ENCODE data around the gene MICAL3.
"Not testable (repeated sequence)": the region's sequence is repeated elsewhere in the genome, so short reads cannot be mapped to it uniquely, and the experiment has no call there.

Gene MICAL3

DNA sequence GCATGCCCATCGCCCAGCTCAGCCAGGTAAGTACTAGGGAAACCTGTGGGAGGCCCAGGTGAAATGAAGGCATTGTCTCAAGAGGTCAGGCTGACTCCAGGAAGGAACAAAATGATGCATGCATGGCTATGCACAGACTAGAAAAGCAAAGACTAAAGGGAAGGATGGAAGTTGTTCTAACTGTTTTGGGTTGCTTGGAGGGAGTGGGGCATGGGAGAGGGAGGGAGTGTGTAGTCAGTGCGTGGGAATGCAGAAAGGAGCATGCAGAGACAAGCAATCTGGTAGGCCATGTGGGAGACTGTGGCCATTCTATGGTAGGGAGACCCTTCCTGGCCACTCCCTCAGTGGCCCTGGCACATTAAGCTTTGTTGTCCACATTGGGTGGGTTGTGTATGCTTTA, 2.9 kb downstream of the MICAL3 start:
- H3K9me2 ChIP-seq (ENCODE audit: low read depth, low read length), result no peaks in the 10 kb centered on the region
- H3K27ac ChIP-seq (ENCODE audit: low read depth, low read length, poor library complexity, severe bottlenecking), result no peak overlapping the region
- no peak overlapping the region for H2AFZ ChIP-seq (ENCODE audit: low read length)
- H3F3A ChIP-seq (ENCODE audit: insufficient read depth, low read length), result no peaks in the 10 kb centered on the region
- no peak for TF ChIP-seq EZH2 (IDR thresholded peaks at IDR 0.05; ENCODE audit: borderline replicate concordance, low read length)
- TF ChIP-seq, protein P1, sequence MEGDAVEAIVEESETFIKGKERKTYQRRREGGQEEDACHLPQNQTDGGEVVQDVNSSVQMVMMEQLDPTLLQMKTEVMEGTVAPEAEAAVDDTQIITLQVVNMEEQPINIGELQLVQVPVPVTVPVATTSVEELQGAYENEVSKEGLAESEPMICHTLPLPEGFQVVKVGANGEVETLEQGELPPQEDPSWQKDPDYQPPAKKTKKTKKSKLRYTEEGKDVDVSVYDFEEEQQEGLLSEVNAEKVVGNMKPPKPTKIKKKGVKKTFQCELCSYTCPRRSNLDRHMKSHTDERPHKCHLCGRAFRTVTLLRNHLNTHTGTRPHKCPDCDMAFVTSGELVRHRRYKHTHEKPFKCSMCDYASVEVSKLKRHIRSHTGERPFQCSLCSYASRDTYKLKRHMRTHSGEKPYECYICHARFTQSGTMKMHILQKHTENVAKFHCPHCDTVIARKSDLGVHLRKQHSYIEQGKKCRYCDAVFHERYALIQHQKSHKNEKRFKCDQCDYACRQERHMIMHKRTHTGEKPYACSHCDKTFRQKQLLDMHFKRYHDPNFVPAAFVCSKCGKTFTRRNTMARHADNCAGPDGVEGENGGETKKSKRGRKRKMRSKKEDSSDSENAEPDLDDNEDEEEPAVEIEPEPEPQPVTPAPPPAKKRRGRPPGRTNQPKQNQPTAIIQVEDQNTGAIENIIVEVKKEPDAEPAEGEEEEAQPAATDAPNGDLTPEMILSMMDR (IDR thresholded peaks at IDR 0.05; ENCODE audit: low read length), result no peak
- H3K79me2 ChIP-seq (ENCODE audit: insufficient read depth, low read length), result no peaks in the 10 kb centered on the region
- H3K36me3 ChIP-seq (ENCODE audit: insufficient read depth, low read length), result no peaks in the 10 kb centered on the region
- H3K4me3 ChIP-seq (ENCODE audit: low read depth, low read length, poor library complexity, severe bottlenecking), result no peak overlapping the region
- no peaks in the 10 kb centered on the region for H4K20me1 ChIP-seq (ENCODE audit: insufficient read depth, low read length)
- H3K27me3 ChIP-seq (ENCODE audit: insufficient read depth, low read length), result no peaks in the 10 kb centered on the region
- no peaks in the 10 kb centered on the region for H3K9me3 ChIP-seq (ENCODE audit: low read length)
- no peak overlapping the region for H3K9ac ChIP-seq (ENCODE audit: low read length)
- H3K4me2 ChIP-seq (ENCODE audit: low read length), result no peak overlapping the region
- peaks cover 11% of the 10 kb centered on the region for H3K4me1 ChIP-seq (ENCODE audit: insufficient read depth, low read length, severe bottlenecking)

DNA sequence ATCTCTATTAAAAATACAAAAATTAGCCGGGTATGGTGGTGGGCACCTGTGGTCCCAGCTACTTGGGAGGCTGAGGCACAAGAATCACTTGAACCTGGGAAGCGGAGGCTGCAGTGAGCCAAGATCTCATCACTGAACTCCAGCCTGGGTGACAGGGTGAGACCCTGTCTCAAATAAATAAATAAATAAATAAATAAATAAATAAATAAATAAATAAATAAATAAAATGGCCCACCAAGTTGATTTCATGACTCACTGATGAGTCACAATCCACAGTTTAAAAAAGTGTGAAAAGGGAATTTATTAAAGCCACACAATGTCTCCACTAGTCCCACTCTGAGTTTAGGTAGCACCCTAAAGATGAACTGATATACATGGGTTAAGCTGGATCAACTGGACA, 3.6 kb downstream of the MICAL3 start:
- not testable (repeated sequence) for H3K9me2 ChIP-seq (ENCODE audit: low read depth, low read length); H3K36me3 ChIP-seq (ENCODE audit: insufficient read depth, low read length); H2AFZ ChIP-seq (ENCODE audit: low read length); H3K4me3 ChIP-seq (ENCODE audit: low read depth, low read length, poor library complexity, severe bottlenecking); H3K9me3 ChIP-seq (ENCODE audit: low read length); H4K20me1 ChIP-seq (ENCODE audit: insufficient read depth, low read length); H3K27ac ChIP-seq (ENCODE audit: low read depth, low read length, poor library complexity, severe bottlenecking); H3K27me3 ChIP-seq (ENCODE audit: insufficient read depth, low read length); H3K9ac ChIP-seq (ENCODE audit: low read length); H3F3A ChIP-seq (ENCODE audit: insufficient read depth, low read length); H3K79me2 ChIP-seq (ENCODE audit: insufficient read depth, low read length); H3K4me2 ChIP-seq (ENCODE audit: low read length)
- peaks cover 11% of the 10 kb centered on the region for H3K4me1 ChIP-seq (ENCODE audit: insufficient read depth, low read length, severe bottlenecking)

DNA sequence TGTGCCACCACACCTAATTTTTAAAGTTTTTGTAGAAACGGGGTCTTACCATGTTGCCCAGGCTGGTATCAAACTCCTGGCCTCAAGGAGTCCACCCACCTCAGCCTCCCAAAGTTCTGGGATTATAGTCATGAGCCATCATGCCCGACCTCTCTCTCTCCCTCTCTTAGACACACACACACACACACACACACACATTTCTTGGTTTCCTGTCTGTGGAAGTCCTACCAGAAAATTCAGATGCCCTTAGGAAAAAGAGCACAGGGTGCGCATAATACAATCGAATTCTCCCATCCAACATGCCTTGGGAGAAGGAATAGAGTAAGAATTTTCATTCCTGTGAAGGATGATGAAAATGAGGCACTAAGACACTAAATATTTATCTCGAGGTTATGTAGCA, 10.4 kb downstream of the MICAL3 start:
- TF ChIP-seq, protein P1 (IDR thresholded peaks at IDR 0.05; ENCODE audit: low read length), result no peak
- no peak for TF ChIP-seq EZH2 (IDR thresholded peaks at IDR 0.05; ENCODE audit: borderline replicate concordance, low read length)
- Histone ChIP-seq H3K36me3 (ENCODE audit: insufficient read depth, low read length) (no peaks in the 10 kb centered on the region), H3K79me2 (ENCODE audit: insufficient read depth, low read length) (no peaks in the 10 kb centered on the region), H4K20me1 (ENCODE audit: insufficient read depth, low read length) (no peaks in the 10 kb centered on the region), H3K27ac (ENCODE audit: low read depth, low read length, poor library complexity, severe bottlenecking) (no peak overlapping the region), H3K27me3 (ENCODE audit: insufficient read depth, low read length) (0 out of 2 replicates have a peak, but pooled peaks cover 2% of the 10 kb centered on the region), H3K4me1 (ENCODE audit: insufficient read depth, low read length, severe bottlenecking) (no peaks in the 10 kb centered on the region), H3F3A (ENCODE audit: insufficient read depth, low read length) (no peaks in the 10 kb centered on the region), H3K4me2 (ENCODE audit: low read length) (no peak overlapping the region), H3K9ac (ENCODE audit: low read length) (no peak overlapping the region), H3K4me3 (ENCODE audit: low read depth, low read length, poor library complexity, severe bottlenecking) (no peak overlapping the region), H3K9me3 (ENCODE audit: low read length) (no peaks in the 10 kb centered on the region), H3K9me2 (ENCODE audit: low read depth, low read length) (no peaks in the 10 kb centered on the region), H2AFZ (ENCODE audit: low read length) (no peak overlapping the region)

DNA sequence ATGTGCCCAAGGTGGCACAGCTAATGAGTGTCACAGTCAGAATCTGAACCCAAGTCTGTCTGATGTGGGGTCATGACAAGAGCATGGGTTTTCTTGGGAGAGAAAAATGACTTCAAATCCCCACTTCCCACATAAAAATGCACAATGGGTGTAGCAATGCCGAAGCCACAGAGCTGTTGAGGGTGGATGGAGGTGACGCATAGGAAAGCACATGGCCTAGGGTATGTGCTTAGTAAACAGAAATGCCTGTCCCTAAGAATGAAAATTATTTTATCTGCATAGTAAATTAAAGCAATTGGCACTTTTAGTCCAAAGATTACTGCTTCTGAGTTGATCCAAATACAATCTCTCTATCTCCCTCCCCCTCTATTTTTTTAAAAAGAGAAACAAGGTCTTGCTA, 10.9 kb downstream of the MICAL3 start:
- no peaks in the 10 kb centered on the region for H3K4me1 ChIP-seq (ENCODE audit: insufficient read depth, low read length, severe bottlenecking)
- no peak overlapping the region for H2AFZ ChIP-seq (ENCODE audit: low read length)
- H3K9ac ChIP-seq (ENCODE audit: low read length), result no peak overlapping the region
- H3K79me2 ChIP-seq (ENCODE audit: insufficient read depth, low read length), result no peaks in the 10 kb centered on the region
- H4K20me1 ChIP-seq (ENCODE audit: insufficient read depth, low read length), result no peaks in the 10 kb centered on the region
- no peak overlapping the region for H3K27ac ChIP-seq (ENCODE audit: low read depth, low read length, poor library complexity, severe bottlenecking)
- TF ChIP-seq EZH2 (IDR thresholded peaks at IDR 0.05; ENCODE audit: borderline replicate concordance, low read length), result no peak
- TF ChIP-seq, protein P1 (IDR thresholded peaks at IDR 0.05; ENCODE audit: low read length), result no peak
- H3K27me3 ChIP-seq (ENCODE audit: insufficient read depth, low read length), result 0 out of 2 replicates have a peak, but pooled peaks cover 2% of the 10 kb centered on the region
- H3K9me3 ChIP-seq (ENCODE audit: low read length), result no peaks in the 10 kb centered on the region
- no peak overlapping the region for H3K4me3 ChIP-seq (ENCODE audit: low read depth, low read length, poor library complexity, severe bottlenecking)
- no peaks in the 10 kb centered on the region for H3K9me2 ChIP-seq (ENCODE audit: low read depth, low read length)
- no peaks in the 10 kb centered on the region for H3F3A ChIP-seq (ENCODE audit: insufficient read depth, low read length)
- H3K4me2 ChIP-seq (ENCODE audit: low read length), result no peak overlapping the region
- H3K36me3 ChIP-seq (ENCODE audit: insufficient read depth, low read length), result no peaks in the 10 kb centered on the region
